Endothelial cell of umbilical vein (primary cell): ENCODE measurements around the gene PLOD2.

ENCODE experiments used
- CTCF ChIP-seq, 2 donors: IDR thresholded peaks; 1 replicate in 1 of 2; 2 replicates in 1 of 2; pipeline ENCODE4 v1.5.1; 2011; ENCODE audit warnings: low read length in 2 of 2, mild to moderate bottlenecking in 2 of 2, moderate library complexity in 2 of 2, control low read depth in 1 of 2, inconsistent platforms in 1 of 2, low read depth in 1 of 2; ENCODE audit not compliant: insufficient read depth in 1 of 2; ENCODE audit errors: extremely low read depth in 1 of 2
- EZH2 ChIP-seq: IDR thresholded peaks from 2 replicates; pipeline ENCODE4 v1.6.1; 2012; ENCODE audit warnings: borderline replicate concordance, low read depth, mild to moderate bottlenecking, moderate library complexity, low read length, inconsistent platforms; ENCODE audit not compliant: severe bottlenecking
- MAX ChIP-seq: IDR thresholded peaks from 2 replicates; pipeline ENCODE4 v1.6.1; 2011; ENCODE audit not compliant: insufficient read depth, insufficient read length
- POLR2AphosphoS5 ChIP-seq: IDR thresholded peaks from 2 replicates; pipeline ENCODE4 v1.6.1; 2012; ENCODE audit warnings: low read depth, mild to moderate bottlenecking, control low read depth, low read length, moderate library complexity; ENCODE audit not compliant: insufficient read depth

GRCh38 chr3:146019508-146019907 is 141.5 kb downstream of the PLOD2 start:
- no peak for TF ChIP-seq EZH2
- no peak for TF ChIP-seq CTCF (IDR thresholded peaks at IDR 0.05; ENCODE audit: extremely low read depth in 1 of 2, insufficient read depth in 1 of 2, low read depth in 1 of 2, low read length in 2 of 2)
- no peak for TF ChIP-seq POLR2AphosphoS5
- no peak for TF ChIP-seq MAX
